CD1c-positive myeloid dendritic cell (primary cell): ENCODE data around the gene PLVAP.
A peak's percentile ranks its signal among the peaks of the same experiment; 100 is the strongest.

ENCODE experiments used
- DNase-seq: peaks from one replicate; pipeline ENCODE4 v3.0.0-alpha.2; 2016; ENCODE audit errors: extremely low spot score

PLVAP gene

DNA sequence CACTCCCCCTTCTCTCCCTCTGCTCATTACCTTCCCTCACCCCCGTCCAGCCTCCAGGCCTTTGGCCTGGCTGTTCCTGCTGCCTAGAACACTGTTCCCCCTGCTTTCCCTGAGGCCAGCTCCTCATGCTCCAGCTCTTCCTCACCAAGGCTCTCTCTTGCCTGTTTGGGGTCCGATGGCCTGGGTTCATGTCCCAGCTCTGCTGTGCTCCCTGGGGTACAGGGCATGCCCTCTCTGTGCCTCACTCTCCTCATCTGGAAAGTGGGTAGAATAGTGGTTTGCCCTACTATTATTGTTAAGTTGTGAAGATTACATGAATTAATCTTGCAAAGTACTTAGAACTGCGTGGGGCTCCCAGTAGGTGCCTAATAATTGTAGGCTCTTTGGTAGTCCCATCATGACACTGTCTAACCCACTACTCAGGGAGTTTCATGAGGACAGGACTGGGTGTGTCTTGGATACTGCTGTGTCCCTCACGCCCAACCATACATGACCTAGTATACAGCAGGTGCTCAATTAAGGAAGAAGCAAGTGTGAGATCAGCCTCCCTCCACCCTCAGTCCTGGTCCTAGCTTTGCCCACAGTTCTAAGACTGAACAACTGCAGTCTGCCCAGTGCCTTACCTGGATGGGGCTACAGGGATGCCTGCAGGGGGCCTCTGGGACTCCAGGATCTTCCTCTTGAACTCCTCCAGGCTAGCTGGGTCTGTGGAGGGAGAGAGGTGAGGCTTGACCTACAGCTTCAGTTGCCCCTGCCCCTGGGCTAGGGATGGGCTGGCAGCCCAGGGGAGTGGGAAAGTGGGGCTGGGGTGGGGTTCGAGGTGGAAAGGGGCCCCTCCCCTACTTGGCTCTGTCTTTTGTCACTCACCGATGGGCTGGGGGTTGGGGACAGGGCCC is 17.0 kb downstream of the PLVAP start:
- no peak for DNase-seq

DNA sequence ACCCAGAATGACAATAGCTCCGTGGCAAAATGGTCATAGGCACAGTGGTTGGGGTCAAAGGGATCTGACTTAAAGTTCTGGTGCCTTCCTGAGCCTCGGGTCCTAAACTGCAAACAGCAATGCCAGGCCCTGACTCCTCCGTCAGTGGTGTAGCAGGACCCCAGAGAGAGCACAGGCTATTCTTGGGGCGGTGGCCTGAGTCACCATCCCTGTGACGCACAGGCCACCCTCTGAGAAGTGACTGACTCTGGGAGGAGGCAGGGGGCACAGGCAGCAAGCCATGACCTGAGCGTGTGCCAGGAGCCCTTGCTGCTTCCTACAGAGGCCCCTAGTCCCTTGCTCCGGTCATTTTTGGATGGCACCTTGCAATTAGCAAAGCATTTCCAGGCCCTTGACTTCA is 18.7 kb downstream of the PLVAP start:
- DNase-seq, result no peak

DNA sequence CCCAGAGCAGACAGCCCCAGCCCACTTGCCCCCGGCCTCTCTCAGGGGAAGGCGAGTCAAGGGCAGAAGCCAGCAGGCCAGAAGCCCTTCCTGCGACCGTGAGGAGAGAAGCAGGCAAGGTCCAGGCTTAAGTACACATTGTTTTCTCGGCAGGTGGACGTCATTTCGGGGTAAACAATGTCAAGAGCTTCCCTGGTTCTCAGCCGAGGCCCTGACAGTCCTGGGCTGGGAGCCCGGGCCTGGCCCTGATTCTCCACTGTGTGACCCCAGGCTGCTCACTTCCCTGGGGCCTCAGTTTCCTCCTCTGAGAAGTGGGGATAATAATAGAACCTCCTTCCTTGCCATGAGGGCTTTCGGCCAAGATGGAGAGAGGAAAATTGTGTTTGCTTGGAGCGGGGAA is 19.4 kb downstream of the PLVAP start:
- no peak for DNase-seq

DNA sequence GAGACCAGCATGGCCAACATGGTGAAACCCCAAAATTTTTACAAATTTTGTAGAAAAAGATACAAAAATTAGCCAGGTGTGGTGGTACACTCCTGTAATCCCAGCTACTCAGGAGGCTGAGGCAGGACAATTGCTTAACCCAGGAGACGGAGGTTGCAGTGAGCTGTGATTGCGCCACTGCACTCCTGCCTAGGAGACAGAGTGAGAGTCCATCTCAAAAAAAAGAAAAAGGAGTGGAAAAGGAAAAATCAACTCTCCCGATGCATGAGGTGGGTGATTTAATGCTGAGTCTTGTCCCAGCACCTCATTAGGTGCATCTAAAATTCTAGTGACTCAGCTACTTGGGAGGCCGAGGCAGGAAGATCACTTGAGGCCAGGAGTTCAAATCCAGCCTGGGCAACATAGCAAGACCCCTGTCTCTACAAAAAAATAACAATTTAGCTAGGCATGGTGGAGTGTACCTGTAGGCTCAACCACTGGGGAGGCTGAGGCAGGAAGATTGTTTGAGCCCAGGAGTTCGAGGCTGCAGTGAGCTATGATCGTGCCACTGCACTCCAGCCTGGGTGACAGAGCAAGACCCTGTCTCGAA is 20.0 kb downstream of the PLVAP start:
- no peak for DNase-seq

DNA sequence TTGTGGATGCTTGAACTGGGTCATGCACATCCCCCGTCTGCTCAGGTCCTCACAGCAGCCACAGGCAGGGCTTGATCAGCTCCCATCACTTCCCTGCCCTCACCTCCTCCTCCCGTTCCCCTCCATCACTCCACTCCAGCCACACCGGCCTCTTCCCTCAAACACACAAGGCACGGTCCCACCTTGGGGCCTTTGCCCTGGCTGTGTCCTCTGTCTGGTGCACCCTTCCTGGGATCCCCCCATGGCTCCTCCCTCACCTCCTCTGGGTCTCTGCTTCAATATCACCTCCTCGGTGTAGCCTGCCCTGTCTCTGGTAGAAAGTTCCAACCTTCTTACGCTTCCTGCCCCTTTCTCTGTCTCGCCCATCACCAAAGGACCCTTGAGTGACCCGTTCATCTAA is 23.8 kb downstream of the PLVAP start:
- DNase-seq, result no peak

DNA sequence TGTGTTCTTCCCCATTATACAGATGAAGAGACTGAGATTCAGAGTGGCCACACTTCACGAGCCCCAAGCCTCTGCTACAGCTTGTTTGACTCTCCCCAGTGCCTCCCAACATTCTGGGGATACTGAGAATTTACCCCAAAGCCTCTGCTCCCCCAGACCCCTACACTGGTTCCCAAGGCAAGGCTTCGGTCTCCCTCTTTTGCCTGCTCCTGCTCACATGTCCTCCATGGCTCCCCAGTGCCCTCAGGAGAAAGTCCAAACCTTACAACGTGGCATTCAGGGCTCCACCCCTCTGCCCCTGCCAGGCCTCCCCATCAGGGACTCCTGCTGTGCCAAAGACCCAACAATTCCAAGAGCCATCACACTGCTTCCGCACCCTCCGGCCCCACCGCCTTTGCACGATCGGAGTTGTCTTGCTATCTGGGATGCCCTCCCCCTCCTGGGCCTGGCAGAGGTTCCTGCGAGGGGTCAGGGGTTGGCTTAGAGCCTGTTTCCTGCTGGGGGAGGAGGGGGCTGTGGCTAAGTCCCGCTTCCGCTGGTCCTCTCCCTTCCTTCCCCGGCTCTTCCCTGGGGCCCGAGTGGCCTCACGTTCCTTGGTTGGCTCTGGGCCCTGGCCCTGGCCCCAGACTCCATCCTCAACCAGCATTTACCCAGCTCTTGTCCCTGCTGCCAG is 24.4 kb downstream of the PLVAP start:
- no peak for DNase-seq

DNA sequence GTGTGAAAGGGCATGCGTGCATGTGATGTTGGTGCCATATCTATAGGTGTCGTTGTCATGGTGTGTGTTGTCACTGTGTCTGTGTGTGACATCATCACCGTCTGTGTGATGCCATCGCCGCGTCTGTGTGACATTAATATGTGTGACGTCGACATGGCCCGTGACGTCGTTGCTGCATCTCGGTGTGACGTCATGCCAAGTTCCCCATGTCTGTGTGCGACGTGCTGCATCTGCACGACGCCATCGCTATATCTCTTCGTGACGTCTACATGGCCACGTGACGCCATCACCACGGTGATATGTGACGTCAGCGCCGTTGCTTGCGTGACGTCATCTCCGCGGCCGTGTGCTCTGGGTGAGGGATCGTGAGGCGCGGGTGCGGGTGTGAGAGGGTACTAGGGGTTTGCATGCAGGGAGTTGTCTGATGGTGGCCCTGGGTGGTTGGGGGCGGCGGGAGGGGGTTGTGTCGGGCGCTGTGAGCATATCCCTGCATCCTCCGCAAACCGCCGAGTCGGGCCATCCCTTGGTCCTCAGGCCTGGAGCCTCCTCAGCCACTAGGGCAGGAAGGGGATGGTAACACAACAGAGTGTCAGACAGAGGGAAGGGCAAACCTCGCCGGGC is 25.2 kb downstream of the PLVAP start:
- no peak for DNase-seq

DNA sequence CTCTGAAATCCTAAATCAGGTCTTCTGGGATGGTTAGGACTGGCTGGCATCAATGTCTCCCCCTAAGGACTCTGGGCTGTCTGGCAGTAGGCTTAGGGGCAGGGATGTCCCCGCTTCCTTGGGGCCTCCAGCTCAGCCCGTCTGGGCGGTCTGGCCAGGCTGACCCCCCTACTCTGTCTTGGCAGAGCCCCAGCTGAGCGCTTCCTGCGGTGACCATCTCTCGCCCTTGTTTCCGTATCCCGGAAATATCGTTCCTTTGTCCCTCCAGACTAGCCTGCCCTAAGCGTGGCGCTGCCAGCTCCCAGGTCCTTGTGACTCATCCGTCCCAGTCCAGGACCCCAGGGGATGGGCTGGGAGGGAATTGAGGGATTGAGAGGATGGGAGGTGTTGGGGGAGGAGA is 28.4 kb downstream of the PLVAP start:
- DNase-seq, result no peak

DNA sequence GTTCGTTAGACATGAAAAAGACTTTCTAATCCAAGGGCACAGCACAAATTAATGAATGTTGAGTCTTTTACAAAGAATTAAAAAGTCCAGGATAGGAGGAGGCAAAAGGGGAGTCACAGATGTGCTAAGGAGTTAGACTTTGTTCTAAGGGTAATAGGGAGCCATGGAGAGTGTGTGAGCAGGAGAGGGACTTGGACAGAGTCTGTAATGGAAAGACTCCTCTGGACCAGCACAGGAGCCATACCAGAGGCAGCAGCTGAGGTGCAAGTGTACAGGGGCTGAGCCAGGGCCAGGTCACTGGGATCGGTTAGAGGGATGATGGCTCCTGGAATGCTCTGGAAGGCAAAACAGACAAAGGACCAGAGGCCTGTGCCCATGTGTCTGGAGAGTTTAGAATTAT is 29.3 kb downstream of the PLVAP start:
- DNase-seq, result no peak

DNA sequence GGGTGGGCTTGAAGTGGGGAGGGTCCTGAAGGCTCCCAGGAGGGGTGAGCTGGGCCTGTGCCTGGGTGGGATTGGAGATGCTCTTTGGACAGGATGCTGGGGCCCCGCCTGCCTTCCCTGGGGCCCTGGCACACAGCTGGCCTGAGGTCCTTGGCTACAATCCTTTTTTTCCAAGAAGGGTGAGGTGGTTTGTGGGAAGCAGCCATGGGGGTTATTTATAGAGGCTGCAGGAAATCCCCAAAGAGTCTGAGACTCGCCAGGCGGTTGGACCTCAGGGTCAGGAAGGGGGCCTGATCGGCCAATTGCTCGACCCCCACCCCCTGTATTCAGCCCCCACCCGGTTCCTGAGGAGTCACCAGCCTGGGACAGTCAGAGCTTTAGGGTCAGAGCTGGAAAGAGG is 29.8 kb downstream of the PLVAP start:
- DNase-seq, result no peak

DNA sequence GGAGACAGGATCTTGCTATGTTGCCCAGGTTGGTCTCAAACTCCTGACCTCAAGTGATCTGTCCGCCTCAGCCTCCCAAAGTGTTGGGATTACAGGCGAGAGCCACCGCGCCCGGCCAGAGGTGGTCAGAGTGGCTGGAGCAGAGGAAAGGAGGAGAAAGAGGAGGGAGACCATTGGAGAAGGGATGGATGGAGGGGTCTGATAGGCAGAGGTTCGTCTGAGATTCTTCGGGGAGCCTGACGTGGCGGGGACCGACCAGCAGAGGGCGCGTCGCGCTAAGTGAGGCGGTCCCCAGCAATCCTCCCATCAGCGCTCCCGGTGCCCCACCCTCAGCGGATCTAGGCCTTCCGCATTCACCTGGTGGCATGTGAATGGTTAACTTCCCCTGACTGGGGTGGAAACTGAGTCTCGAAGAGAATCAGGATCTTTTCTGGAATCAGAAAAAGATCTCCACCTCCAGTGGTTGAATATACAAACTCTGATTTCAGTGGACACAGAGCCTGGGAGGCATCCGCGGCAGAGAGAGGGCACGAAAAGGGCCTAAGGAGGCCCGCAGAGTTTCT is 31.0 kb downstream of the PLVAP start:
- DNase-seq, result peak; percentile 82

DNA sequence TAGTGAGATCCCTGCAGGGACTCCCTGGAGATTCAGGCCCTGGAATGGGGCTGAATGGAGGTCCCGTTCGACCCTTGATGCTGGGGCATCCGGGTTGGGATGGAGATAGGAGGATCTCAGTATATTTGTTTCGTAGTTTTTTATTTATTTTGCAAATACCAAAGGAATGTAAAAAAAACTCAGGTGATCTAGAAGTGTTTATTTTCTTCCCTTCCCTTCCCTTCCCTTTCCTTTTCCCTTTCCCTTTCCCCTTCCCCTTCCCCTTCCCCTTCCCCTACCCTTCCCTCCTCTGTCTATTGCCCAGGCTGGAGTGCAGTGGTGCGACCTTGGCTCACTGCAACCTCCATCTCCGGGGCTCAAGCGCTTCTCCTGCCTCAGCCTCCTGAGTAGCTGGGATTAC is 35.3 kb downstream of the PLVAP start:
- DNase-seq, result no peak

DNA sequence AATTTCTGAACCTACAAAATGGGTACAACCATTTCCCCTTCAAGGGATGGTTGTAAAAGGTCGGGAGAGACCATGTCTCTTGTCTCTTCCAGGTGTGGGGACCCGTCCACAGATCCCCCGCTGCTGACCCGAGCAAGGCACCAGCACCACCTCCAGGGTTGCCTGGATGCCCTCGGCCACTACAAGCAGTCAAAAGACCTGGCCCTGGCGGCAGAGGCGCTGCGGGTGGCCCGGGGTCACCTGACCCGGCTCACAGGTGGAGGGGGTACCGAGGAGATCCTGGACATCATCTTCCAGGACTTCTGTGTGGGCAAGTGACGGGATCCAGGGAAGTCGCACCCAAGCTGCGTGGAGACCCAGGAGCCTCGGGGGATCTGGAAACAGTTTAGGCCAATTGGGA is 35.8 kb downstream of the PLVAP start:
- DNase-seq, result no peak

DNA sequence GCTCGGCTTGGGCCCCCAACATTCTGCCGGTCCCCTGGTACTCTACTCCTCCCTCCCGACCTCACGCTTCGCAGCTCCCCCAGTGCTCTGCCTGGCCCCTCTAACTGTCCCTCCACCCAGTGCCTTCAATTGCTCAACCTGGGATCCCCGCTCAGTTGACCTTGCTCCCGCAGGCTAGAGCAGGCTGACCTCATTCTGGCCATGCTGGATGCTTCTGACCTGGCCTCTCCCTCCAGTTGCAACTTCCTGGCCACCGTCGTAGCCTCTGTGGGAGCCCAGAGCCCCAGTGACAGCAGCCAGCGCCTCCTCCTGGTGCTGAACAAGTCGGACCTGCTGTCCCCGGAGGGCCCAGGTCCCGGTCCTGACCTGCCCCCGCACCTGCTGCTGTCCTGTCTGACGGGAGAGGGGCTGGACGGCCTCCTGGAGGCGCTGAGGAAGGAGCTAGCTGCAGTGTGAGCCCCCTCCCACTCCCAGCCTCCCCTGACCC is 36.2 kb downstream of the PLVAP start:
- no peak for DNase-seq

DNA sequence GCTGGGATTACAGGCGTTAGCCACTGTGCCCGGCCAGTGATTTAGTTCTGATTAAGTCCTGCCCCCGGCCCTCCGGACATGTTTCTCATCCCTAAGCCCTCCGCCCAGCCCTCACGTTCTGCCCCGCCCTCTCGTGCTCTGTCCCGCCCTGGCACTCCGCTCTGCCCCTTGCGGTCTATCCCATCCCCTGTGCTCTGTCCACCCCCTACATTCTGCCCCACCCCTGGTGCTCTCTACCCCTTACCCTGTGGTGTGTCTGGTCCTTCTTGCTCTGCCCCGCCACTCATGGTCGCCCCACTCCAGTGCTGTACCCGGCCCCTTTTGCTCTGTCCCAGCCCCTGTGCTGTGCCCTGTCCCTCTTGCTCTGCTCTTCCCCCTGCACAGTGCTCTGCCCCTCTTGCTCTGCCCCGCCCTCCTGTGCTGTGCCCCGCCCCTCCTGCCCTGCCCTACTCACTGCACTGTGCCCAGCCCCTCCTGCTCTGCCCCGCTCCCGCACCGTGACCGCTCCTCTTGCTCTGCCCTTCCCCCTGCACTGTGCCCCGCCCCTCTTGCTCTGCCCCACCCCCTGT is 36.8 kb downstream of the PLVAP start:
- no peak for DNase-seq

DNA sequence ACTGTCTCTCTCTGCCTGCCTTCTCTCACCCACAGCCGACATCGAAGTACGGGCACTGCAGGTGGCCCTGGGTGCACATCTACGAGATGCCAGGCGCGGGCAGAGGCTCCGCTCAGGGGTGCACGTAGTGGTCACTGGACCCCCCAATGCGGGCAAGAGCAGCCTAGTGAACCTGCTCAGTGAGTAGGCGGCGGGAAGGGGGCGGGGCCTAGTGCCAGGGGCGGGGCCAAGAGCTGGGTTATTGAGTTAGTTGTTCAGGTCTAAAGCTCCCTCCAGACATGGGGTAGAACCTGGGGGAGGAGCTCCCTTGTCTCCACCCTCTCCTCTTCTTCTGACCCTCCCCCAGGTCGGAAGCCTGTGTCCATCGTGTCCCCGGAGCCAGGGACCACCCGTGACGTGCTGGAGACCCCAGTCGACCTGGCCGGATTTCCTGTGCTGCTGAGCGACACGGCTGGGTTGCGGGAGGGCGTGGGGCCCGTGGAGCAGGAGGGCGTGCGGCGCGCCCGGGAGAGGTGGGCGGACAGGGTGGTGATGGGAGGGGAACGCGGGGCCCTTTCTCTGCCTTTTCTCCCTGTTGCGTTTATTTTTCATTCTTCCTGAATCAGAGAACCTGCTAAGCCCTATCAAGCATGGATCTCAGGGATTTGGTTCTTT is 37.9 kb downstream of the PLVAP start:
- DNase-seq, result no peak

DNA sequence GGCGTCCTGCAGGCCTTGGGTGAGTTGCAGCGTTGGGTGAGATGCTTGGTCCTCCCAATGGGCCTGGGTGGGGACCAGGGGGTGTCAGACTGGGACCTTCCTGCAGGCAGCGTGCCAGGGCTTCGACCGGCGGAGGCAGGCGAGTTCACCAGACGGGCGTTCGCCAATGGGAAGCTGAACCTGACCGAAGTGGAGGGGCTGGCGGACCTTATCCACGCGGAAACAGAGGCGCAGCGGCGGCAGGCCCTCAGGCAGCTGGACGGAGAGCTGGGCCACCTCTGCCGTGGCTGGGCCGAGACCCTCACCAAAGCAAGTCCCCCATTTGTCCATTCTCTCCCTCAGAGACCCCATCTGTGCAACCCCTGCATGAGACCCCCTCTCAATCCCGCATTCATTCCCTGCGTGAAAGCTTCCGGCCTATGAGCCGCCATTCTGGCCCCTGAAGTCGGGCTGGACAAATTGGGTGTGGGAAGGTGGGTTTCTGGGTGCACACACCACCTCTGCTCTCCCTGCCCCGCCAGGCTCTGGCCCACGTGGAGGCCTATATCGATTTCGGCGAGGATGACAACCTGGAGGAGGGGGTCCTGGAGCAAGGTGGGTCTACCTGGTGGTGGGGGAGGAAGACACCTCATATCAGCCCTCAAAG is 38.6 kb downstream of the PLVAP start:
- DNase-seq, result no peak

DNA sequence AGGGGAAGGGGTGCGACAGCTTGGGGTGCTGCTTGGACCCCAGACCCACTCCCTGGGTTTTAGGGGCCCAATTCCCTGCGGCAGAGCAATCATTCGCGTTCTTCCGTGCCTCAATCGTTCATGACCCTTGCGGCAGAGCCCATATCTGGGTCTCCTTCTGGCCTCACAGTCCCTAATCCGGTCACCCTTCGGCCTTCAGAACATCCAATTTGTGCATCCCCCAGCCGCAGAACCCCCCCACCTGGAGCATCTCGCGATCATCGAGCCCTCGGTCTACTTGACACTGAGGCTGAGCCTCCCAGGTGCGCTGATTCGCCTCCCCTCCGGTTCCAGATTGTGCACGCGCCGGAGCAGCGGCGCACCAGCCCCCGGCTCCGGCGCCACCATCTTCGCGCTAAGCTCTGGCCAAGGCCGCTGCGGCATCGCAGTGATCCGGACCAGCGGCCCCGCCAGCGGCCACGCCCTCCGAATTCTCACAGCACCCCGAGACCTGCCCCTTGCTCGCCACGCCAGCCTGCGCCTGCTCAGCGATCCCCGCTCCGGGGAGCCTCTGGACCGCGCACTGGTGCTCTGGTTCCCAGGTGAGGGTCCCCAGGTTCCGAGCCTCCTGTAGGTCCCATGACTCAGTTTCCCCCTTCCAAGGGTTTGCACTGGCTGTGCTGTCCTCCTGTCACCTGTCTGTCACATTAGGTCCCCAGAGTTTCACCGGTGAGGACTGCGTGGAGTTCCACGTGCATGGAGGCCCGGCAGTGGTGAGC is 39.3 kb downstream of the PLVAP start:
- peak; percentile 22 for DNase-seq

DNA sequence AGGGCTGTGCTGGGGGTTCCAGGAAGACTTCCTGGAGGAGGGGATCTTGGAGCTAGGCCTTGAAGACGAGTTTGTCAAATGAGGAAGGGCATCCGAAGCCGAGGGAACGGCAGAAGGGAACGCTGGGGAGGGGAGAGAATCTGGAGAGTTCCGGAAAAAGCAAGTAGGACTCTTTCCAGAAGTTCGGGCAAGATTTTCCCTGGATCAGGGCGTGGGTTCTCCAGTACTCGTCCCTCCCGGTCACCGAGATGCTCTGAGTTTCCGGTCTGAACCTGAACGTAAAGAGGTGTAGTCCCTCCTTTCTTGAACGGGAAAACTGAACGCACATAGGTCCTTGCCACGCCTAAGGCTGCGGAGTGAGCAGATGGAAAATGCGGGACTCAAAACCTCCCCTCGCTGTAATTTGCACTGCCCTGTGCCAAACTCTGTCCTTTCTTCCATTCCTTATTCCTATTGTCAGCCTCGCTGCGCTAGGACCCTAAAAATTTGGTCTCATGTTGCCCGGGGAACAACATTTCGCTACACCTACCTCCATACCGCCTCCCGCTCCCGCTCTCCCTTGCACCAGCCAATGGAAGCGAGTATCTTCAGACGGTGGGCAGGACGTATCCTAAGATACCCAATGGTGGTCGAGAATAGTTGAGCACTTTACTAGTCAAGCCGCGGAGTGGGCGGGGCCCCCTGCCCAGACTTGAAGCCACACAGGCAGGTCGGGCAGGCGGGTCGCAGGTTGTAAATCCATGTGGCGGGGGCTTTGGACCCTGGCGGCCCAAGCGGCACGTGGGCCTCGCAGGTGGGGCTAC is 40.1 kb downstream of the PLVAP start, which contains the start of gene GTPBP3:
Gene GTPBP3 (plus strand): TSS at position 682 of the 803 bp plus-strand sequence. CDS start 59 bp downstream, at position 741.
- DNase-seq, result peak; percentile 98
